Spleen (tissue), 7 donors: ENCODE results near the gene ANGPTL2.

ENCODE experiments used
- CTCF ChIP-seq, 11 experiments: fragments of 200-600 bp in 7 of 11; fragments of 450-650 bp in 4 of 11; sonication (generic) in 4 of 11; IDR thresholded peaks in 8 of 11; conservative IDR thresholded peaks in 3 of 11; 1 replicate in 7 of 11; 2 replicates in 4 of 11; pipeline versions ENCODE4 v1.4.0 to v1.8.0; 2016 to 2021; ENCODE audit warnings: antibody characterized with exemption in 11 of 11, inconsistent platforms in 4 of 11, mild to moderate bottlenecking in 1 of 11
- POLR2A ChIP-seq, 3 donors: fragments of 450-650 bp; IDR thresholded peaks; one replicate each; pipeline ENCODE4 v1.5.1; 2017; ENCODE audit warnings: antibody characterized with exemption in 3 of 3, mild to moderate bottlenecking in 1 of 3
- POLR2AphosphoS5 ChIP-seq, 3 donors: sonication (generic); formaldehyde crosslinking; IDR thresholded peaks; one replicate each; pipeline ENCODE4 v1.5.1; 2017; ENCODE audit warnings: antibody characterized with exemption in 3 of 3
- donor health status: DM: no; HTN: no; CAD: no; lungs with moderate emphysema.
- donor health status: DM: no; HTN: no; CAD: no.
- donor health status: DM: no; HTN: no; CAD: no.

GRCh38 chr9:127144670-127145445, 22.4 kb upstream of the ANGPTL2 start:
- TF ChIP-seq CTCF (IDR thresholded peaks at IDR 0.05 in 8 of 11, conservative IDR thresholded peaks at IDR 0.05 in 3 of 11) (peak in 1 of 11 experiments; percentile 5), POLR2A (IDR thresholded peaks at IDR 0.05) (no peak), POLR2AphosphoS5 (IDR thresholded peaks at IDR 0.05) (peak in 1 of 3 donors; percentile 48)
